Epithelial cell of proximal tubule (primary cell): ENCODE results near the gene AKT3. TPM values are rescaled to one million over a fixed set of nuclear protein-coding genes. Genes with fewer than 3 reads are reported as not detected.

Source experiments
- DNase-seq: peaks from one replicate; pipeline ENCODE4 v3.0.0-alpha.2; 2011; ENCODE audit warnings: low read depth
- H3K4me3 ChIP-seq: 2 replicates; pipeline ENCODE4 v1.5.1; 2011; ENCODE audit warnings: low read depth, mild to moderate bottlenecking, low read length
- CTCF ChIP-seq: conservative IDR thresholded peaks from 2 replicates; pipeline ENCODE4 v1.5.1; 2012; ENCODE audit warnings: low read depth, mild to moderate bottlenecking, low read length
- total RNA-seq: library from RNA; depleted of rRNA; stranded (reverse); fragments of >200 nt; gene quantifications from 2 replicates; pipeline ENCODE4 v1.2.3, GENCODE V29; 2015

AKT3 gene
- total RNA-seq, 1 donor from 2014 or later: 12.2 TPM

GRCh38 chr1:243483071-243483771 is 366.8 kb downstream of the AKT3 start:
- no peak overlapping the region for H3K4me3 ChIP-seq
- peak; percentile 8 for TF ChIP-seq CTCF
- DNase-seq: no peak

GRCh38 chr1:243482141-243483022 is 367.7 kb downstream of the AKT3 start:
- no peak overlapping the region for H3K4me3 ChIP-seq
- DNase-seq: no peak
- TF ChIP-seq CTCF: no peak

GRCh38 chr1:243481101-243481500 is 368.9 kb downstream of the AKT3 start:
- no peak overlapping the region for H3K4me3 ChIP-seq
- no peak for DNase-seq
- no peak for TF ChIP-seq CTCF

- no peak for DNase-seq
- TF ChIP-seq CTCF: no peak
- no peak overlapping the region for H3K4me3 ChIP-seq
Observed at GRCh38 chr1:243477731-243478290, 372.2 kb downstream of the AKT3 start.

- no peak for DNase-seq
- TF ChIP-seq CTCF: peak; percentile 23
- H3K4me3 ChIP-seq: no peak overlapping the region
Observed at GRCh38 chr1:243475966-243476365, 374.1 kb downstream of the AKT3 start.

- DNase-seq: no peak
- TF ChIP-seq CTCF: no peak
- no peak overlapping the region for H3K4me3 ChIP-seq
Observed at GRCh38 chr1:243474906-243475305, 375.1 kb downstream of the AKT3 start.
